GM19025 (cell line): Measurements from ENCODE around the gene CALHM2.

Experiments
- ATAC-seq: cut with Tn5 transposase; IDR thresholded peaks from one replicate; pipeline ENCODE4 v1.9.1; 2021; ENCODE audit warnings: mild to moderate bottlenecking, low read depth, moderate library complexity; ENCODE audit not compliant: unreplicated experiment

The CALHM2 gene

DNA sequence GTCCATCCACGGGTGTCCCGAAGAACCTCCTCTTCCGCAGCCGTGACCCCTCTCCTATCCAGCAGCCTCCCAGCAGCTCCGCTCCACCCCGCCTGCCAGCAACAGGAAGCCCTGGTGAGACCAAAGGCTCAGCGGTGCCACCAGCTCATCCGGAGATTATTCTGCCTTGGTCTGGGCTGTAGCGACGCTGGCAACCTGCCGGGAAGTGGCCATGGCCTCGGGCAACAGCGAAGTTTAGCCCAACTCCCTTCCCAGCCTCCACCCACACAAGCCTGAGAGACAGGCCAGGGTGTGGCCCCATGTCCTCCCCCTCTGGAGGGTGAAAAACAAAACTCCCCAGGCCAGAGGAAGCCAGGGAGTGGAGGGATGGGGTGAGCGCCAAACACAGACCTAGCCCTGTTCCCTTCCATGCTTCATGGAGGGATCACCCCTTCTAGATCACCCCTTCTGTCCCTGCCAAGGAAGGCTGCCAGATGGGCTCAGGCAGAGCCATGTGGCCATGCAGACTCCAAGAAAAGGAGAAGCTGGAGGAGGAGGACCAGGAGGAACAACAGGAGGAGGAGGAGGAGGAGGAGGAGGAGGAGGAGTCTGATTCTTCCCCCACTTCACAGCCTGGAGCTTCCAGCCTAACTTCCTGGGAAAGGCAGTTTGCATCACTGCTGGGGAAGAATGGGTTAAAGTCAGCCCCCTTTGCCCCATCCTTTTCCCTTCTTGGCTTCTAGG is 918 bp downstream of the CALHM2 start:
- ATAC-seq, result no peak

GRCh38 chr10:103450201-103450695 is 1.9 kb downstream of the CALHM2 start:
- ATAC-seq, result no peak

- ATAC-seq, result no peak
These were observed 2.7 kb downstream of the CALHM2 start for GRCh38 chr10:103449208-103450144.

DNA sequence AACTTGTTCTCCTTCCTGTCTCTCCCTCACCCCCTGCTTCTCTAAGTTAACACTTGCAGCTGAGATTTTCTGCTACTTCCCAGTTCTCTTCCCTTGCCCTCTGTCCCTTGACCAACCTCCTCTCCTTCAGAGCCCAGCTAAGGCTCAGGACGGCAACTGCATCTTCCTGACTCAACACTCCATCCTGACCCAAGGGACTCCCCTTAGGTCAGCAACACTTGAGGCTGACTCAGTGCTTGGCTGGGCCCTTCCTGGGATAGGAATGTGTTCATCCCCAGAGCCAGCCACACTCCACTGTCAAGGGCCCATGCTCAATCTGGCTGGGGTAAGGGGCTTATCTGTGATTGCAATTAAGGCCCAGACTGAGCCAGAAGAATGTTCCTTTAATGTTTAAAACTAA is 3.4 kb downstream of the CALHM2 start:
- ATAC-seq, result no peak

DNA sequence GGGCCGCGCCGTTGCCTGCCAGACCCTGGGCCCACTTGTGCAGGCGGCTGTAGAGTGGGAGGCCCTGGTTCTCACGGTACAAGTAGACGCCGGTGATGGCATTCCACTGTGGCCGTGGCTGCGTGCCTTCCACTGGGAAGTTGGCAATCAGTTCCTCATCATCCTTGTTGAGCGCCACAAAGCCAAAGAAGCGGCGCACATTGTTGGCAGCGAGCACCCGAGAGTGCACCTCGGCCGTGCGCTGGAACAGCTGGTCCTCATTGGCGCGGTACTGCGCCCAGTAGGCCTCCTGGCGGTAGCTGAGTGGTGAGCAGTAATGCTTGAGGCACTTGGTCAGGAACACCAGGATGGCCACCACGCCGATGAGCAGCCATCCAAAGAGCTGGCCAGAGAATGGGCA is 5.0 kb downstream of the CALHM2 start:
- no peak for ATAC-seq

DNA sequence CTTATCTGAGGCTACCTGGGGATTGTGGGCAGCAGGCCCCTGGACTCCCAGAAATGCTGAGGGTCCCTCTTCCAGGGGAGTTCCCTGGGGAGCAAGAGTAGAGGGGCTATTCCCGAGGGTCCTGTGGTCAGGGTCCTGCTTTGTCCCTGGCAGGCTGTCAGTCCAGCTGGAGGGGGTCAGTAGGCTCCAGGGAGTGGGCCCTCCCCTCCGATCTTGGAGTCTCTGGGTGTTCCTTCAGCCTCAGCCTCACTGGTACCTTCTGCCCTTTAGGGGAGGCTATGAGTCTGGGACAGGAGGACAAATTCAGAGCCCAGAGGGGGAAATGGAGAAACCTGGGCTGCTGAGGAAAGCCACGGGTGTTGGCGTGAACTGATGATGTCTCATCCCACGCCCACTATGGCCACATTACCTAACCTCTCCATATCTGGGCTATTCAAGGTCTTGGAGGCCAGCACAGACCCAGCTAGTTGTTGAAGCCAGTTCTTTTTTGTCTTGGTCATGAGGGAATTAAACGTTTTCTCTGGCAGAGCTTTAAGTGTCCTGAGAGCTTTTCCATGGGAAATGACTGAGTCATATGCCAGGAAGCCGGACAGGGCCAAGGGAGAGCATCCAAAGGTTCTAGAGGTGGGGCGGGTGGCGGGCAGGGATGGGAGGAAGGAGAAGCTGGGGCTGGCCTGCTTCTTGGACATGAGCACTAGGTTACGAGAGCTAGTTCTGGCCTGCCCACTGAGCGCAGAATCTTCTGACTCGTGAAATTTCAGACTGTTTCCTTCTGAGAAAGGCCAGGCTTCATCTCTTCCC is 6.2 kb downstream of the CALHM2 start:
- ATAC-seq, result no peak

DNA sequence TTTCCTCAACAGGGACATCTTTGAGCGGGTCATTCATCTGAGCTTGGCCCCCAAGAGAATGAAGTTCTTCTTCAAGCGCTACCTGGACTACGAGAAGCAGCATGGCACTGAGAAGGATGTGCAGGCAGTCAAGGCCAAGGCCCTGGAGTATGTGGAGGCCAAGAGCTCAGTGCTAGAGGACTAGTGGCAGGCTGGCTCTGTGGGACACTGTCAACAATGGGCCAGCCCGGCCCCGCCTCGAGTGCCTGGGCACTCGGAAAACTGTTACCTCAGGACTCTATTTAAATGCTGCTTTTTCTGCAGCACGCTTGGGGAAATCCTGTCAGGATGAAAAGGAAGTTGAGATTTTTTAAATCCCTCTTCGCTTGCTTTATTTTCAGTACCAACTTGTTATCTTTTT is 6.8 kb downstream of the CALHM2 start:
- no peak for ATAC-seq

GRCh38 chr10:103444478-103444877 is 7.7 kb downstream of the CALHM2 start:
- no peak for ATAC-seq

GRCh38 chr10:103443475-103444185 is 8.5 kb downstream of the CALHM2 start:
- ATAC-seq, result no peak

- no peak for ATAC-seq
These were observed 10.1 kb downstream of the CALHM2 start for GRCh38 chr10:103442031-103442461.

GRCh38 chr10:103441611-103442010 is 10.6 kb downstream of the CALHM2 start:
- no peak for ATAC-seq

DNA sequence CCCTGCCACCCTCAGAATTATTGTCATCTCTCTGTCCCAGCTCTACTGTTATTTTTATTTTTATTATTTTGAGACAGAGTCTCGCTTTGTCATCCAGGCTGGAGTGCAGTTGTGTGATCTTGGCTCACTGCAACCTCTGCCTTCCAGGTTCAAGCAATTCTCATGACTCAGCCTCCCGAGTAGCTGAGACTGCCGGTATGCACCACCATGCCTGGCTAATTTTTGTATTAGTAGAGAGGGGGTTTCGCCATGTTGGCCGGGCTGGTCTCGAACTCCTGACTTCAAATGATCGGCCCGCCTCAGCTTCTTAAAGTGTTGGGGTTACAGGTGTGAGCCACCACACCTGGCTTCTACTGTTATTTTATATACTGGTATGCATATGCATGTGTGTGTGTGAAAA is 11.0 kb downstream of the CALHM2 start:
- ATAC-seq, result no peak

GRCh38 chr10:103440416-103440815 is 11.8 kb downstream of the CALHM2 start:
- ATAC-seq, result no peak

DNA sequence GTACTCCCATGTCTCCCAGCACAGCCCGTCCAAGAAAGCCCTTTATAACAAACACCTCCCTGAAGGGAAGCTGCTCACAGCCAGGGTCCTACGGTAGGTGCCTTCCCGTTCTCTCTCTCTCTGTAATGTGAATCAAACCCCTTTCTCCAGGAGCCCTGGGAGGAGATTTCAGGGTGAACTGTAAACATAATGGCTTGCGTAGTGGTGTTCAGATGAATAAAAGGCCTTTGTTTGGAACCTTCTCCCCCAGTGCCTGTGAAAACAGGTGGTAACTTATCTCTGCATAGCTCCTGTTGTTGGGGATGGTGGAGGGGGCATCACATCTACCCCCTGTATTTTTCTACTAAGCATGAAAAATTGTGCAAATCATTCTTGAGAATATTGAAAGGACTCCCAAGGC is 12.4 kb downstream of the CALHM2 start:
- ATAC-seq, result no peak

DNA sequence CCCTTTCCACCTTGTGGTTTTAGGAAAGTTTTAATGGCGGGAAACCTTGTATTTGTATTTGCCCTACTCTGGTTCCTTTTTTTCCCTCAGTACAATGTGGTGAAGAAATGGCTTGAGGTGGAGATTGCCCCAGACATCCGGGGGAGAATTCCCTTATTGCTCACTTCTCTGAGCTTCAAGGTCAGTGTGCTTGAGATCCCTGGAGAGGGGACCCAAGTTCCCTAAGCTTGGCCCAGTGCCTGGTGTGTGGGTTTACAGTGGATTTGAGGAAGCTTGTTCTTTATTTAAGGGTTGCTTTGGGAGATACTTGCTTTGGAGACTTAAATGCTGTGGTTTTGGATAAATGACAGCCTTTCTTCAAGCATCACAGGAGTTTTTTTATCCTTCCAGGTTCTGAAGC is 18.3 kb downstream of the CALHM2 start:
- ATAC-seq, result no peak

GRCh38 chr10:103431902-103432301 is 20.3 kb downstream of the CALHM2 start:
- ATAC-seq, result no peak

GRCh38 chr10:103429647-103430046 is 22.5 kb downstream of the CALHM2 start:
- no peak for ATAC-seq

GRCh38 chr10:103428989-103429643 is 23.1 kb downstream of the CALHM2 start:
- no peak for ATAC-seq

GRCh38 chr10:103427866-103428265 is 24.3 kb downstream of the CALHM2 start:
- no peak for ATAC-seq

GRCh38 chr10:103423748-103424147 is 28.4 kb downstream of the CALHM2 start:
- no peak for ATAC-seq
